NCI-H128 (cell line): ENCODE data around the gene ZNF669.

Experiments
- DNase-seq: peaks from one replicate; lab custom pipeline; 2025; ENCODE audit not compliant: unreplicated experiment; lab: John Stamatoyannopoulos, UW

ZNF669 gene

DNA sequence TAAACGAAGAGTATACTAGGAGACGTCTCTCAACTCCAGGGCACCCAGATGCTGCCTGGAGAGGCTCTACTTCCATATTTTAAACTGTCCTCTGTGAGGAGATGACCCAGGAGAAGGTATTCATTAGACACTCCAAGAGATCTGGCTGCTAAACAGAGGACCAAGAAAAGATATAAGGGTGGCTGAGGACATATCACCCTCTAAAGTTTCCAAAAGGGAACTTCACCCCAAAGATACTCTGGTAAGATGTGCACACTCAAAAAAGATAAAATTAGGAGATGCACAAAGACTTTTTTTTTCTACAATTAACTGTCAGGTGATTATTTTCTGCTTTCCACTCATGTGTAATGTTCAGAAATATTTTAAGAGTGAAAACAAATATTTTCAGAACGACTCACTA lies 26.9 kb downstream of the ZNF669 start:
- DNase-seq: no peak

DNA sequence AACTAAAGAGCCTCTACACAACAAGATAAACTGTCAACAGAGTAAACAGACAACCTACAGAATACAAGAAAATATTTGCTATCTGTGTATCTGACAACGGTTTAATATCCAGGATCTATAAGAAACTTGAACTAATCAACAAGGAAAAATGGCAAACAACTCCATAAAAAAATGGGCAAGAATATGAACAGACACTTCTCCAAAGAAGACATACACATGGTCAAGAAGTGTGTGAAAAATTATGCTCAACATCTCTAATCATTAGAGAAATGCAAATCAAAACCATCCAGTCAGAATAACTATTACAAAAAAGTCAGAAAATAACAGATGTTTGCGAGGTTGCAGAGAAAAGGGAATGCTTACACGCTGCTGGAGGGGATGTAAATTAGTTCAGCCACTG lies 33.5 kb downstream of the ZNF669 start:
- DNase-seq: no peak

GRCh38 chr1:247064304-247064703 lies 39.9 kb downstream of the ZNF669 start:
- DNase-seq: no peak

GRCh38 chr1:247060771-247061170 lies 43.4 kb downstream of the ZNF669 start:
- DNase-seq: no peak

- no peak for DNase-seq
These were observed 48.1 kb downstream of the ZNF669 start for GRCh38 chr1:247056071-247056470.

DNA sequence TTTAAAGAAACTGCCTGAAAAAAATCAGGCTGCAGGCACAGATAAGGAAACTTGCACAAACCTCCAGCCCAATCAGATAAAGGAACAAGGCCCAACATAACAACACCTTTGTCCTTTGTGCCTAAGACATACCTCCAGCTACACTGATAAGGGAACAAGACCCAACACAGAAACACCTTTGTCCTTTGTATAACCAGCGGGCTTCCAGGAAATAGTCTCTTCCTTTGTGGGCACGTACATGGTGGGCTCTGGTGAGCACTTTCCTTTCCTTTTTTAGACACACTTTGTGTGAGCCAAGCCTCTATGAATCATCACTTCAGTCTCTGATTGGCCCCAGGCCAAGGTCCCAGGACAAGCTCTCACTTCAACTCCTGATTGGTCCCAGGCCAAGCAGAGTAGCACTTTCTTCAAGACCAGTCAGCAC lies 49.2 kb downstream of the ZNF669 start:
- DNase-seq: no peak
